ENCODE measurements around the gene PYCR2.

The PYCR2 gene

GRCh38 chr1:225876900-225877510 lies 47.0 kb downstream of the PYCR2 start:
- DNase-seq (ENCODE audit: low read depth): no peak

- no peak for DNase-seq (ENCODE audit: low read depth)
These were observed 48.8 kb downstream of the PYCR2 start for GRCh38 chr1:225875044-225875815.

- DNase-seq (ENCODE audit: low read depth): no peak
These were observed 49.6 kb downstream of the PYCR2 start for GRCh38 chr1:225874431-225874830.

DNA sequence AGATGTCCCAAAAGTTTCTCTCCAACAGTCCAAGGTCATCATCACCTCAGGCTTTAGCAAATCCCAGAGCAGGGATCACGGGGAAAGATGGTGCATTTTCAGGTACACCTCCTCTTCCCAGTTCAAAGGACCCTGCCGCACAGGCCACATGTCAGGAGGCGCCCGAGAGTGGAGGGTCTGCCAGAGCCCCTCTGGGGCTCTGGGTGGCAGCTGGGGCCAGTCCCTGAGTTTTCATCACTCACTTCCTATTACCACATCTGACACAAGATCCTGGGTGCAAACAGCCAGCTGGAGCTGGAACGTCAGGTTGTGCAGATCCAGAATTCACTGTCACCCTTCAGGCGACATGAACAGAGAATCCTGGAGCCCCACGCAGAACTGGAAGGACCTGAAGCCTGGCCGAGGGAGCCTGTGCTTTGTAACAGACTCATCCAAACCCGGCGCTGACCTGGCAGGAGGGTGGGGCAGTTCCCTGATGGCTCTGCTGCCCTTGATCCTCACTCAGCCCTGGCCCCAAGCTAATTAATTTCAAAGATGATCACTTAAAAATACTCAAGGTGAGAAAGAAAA lies 50.7 kb downstream of the PYCR2 start:
- DNase-seq (ENCODE audit: low read depth): no peak

DNA sequence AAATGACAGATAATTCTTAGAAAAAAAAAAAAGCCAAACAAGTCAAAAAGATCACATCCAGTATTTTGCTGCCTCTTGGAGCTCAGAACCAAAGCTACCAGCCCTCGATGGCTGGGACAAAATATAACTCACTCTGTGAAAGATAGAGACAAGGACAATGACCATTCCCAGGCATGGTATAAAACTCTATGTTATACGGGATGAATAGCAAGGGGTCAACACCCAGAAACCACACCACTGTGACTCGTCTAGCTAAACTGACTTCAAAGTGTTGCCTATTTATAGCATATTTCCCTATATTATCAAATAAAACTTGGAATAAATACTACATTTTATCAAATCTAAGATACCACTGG lies 52.0 kb downstream of the PYCR2 start:
- no peak for DNase-seq (ENCODE audit: low read depth)

GRCh38 chr1:225871359-225872074 lies 52.5 kb downstream of the PYCR2 start:
- no peak for DNase-seq (ENCODE audit: low read depth)

DNA sequence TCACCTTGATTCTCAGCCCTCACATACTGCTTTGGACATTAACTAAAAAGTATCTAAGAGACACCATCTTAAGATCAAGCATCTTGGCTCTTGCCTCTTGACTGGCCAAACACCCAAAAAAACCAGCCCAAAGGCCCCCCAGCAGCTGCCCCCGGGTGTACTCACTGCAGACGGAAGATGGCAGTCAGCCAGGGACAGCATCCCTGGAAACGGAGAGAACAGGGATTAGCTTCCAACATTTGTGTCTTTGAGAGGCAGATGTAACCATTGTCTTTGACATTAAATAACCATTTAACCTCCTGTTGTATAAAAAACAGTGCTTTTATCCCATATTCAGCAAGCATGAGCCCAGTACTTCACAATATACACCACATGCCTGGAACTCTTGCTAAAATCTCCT lies 53.1 kb downstream of the PYCR2 start:
- no peak for DNase-seq (ENCODE audit: low read depth)
